Activated CD8-positive, alpha-beta T cell treated with anti-CD3 and anti-CD28 coated beads, Interleukin-2, amount 10 ng/mL, durations not matched to agents 7 days and 5 days (primary cell): ENCODE data around the gene ANKRD12. TPM values are rescaled to one million over a fixed set of nuclear protein-coding genes. Genes with fewer than 3 reads are reported as not detected.
"Not testable (repeated sequence)": the region's sequence is repeated elsewhere in the genome, so short reads cannot be mapped to it uniquely, and the experiment has no call there.

Experiments used
- ATAC-seq: fragments of 150-1000 bp; cut with Tn5 transposase; one replicate; pipeline ENCODE4 v1.10.0; 2021; ENCODE audit warnings: moderate library complexity
- CTCF ChIA-PET: fragments of 350-600 bp; sonication (Branson Sonifier 250); formaldehyde crosslinking; loops from one replicate; lab custom pipeline; 2021; ENCODE audit warnings: antibody characterized with exemption; lab: Charles Lee
- POLR2A ChIA-PET: fragments of 350-600 bp; sonication (Branson Sonifier 250); formaldehyde crosslinking; loops from one replicate; lab custom pipeline; 2021; ENCODE audit warnings: antibody characterized with exemption; lab: Charles Lee
- DNase-seq: peaks from one replicate; pipeline ENCODE4 v3.0.0-alpha.2; 2020
- H3K27ac Mint-ChIP-seq: one replicate; pipeline ENCODE4 v1.8.0; 2021; ENCODE audit warnings: mild to moderate bottlenecking, mixed read lengths
- H3K27me3 Mint-ChIP-seq: one replicate; pipeline ENCODE4 v1.8.0; 2021; ENCODE audit warnings: low read depth, mixed read lengths
- H3K36me3 Mint-ChIP-seq: one replicate; pipeline ENCODE4 v1.8.0; 2021; ENCODE audit warnings: low read depth, mixed read lengths
- H3K4me1 Mint-ChIP-seq: one replicate; pipeline ENCODE4 v1.8.0; 2021; ENCODE audit warnings: low read depth, mixed read lengths
- H3K4me3 Mint-ChIP-seq: one replicate; pipeline ENCODE4 v1.8.0; 2021; ENCODE audit warnings: mild to moderate bottlenecking, mixed read lengths
- H3K9me3 Mint-ChIP-seq: one replicate; pipeline ENCODE4 v1.8.0; 2022; ENCODE audit warnings: mixed read lengths; ENCODE audit not compliant: insufficient read depth
- total RNA-seq, 2 experiments: library from RNA; stranded (reverse); gene quantifications; one replicate each; pipeline ENCODE4 v1.2.3, GENCODE V29; 2021

The ANKRD12 gene
- total RNA-seq, 2 experiments from 2014 or later = 60.8 to 68.9 TPM

GRCh38 chr18:9140381-9140780 is 3.8 kb downstream of the ANKRD12 start:
- no peaks in the 10 kb centered on the region for H3K9me3 Mint-ChIP-seq
- peaks cover 44% of the 10 kb centered on the region for H3K36me3 Mint-ChIP-seq
- H3K4me3 Mint-ChIP-seq = peak overlapping the region; percentile 73
- peaks cover 70% of the 10 kb centered on the region for H3K4me1 Mint-ChIP-seq
- no peak for ATAC-seq
- DNase-seq = no peak
- H3K27me3 Mint-ChIP-seq = no peaks in the 10 kb centered on the region
- POLR2A ChIA-PET = interaction anchor here (0.7 to 10.9 kb wide), 4 partner anchors 23 to 529 kb away, joined by 3 to 230 read pairs (median 32); partner anchors contain the start of gene NDUFV2
- CTCF ChIA-PET = interaction anchor here (0.9 to 7.0 kb wide), 6 partner anchors 31 to 67 kb away, joined by 3 to 49 read pairs (median 14); partner anchors contain the start of gene NDUFV2
- H3K27ac Mint-ChIP-seq = peak overlapping the region; percentile 83

GRCh38 chr18:9140984-9141383 is 4.4 kb downstream of the ANKRD12 start:
- CTCF ChIA-PET = interaction anchor here (0.7 to 7.0 kb wide), 7 partner anchors 32 to 153 kb away, joined by 3 to 49 read pairs (median 13); partner anchors contain the start of gene NDUFV2
- Mint-ChIP-seq H3K36me3 (peaks cover 39% of the 10 kb centered on the region), H3K27ac (peak overlapping the region; percentile 82), H3K4me1 (peaks cover 70% of the 10 kb centered on the region), H3K4me3 (peak overlapping the region; percentile 73), H3K27me3 (no peaks in the 10 kb centered on the region), H3K9me3 (no peaks in the 10 kb centered on the region)
- DNase-seq (no peak), ATAC-seq (no peak)
- POLR2A ChIA-PET = interaction anchor here (10.9 kb wide), 1 partner anchor 40 kb away, joined by 230 read pairs; the partner anchor contains the start of gene NDUFV2

- peak overlapping the region; percentile 32 for H3K27ac Mint-ChIP-seq
- CTCF ChIA-PET = interaction anchor here (1.0 to 2.5 kb wide), 4 partner anchors 8 to 72 kb away, joined by 3 to 35 read pairs (median 8); no protein-coding TSS in a partner anchor
- peaks cover 18% of the 10 kb centered on the region for H3K36me3 Mint-ChIP-seq
- H3K27me3 Mint-ChIP-seq = no peaks in the 10 kb centered on the region
- no peak for DNase-seq
- ATAC-seq = no peak
- no peak overlapping the region for H3K4me3 Mint-ChIP-seq
- H3K9me3 Mint-ChIP-seq = no peaks in the 10 kb centered on the region
- H3K4me1 Mint-ChIP-seq = peaks cover 76% of the 10 kb centered on the region
- POLR2A ChIA-PET = interaction anchor here (0.6 kb wide), 1 partner anchor 371 kb away, joined by 5 read pairs; no protein-coding TSS in a partner anchor
Observed at GRCh38 chr18:9146224-9146623, 9.6 kb downstream of the ANKRD12 start.

- Mint-ChIP-seq H3K9me3 (no peaks in the 10 kb centered on the region), H3K4me3 (peak overlapping the region; percentile 1), H3K27me3 (no peaks in the 10 kb centered on the region), H3K4me1 (peaks cover 75% of the 10 kb centered on the region), H3K36me3 (peaks cover 12% of the 10 kb centered on the region), H3K27ac (peak overlapping the region; percentile 69)
- ATAC-seq (peak; percentile 74), DNase-seq (peak; percentile 61)
- ChIA-PET POLR2A (interaction anchor here (1.0 to 1.3 kb wide), 4 partner anchors 9 to 51 kb away, joined by 3 read pairs; no protein-coding TSS in a partner anchor), CTCF (interaction anchor here (0.9 to 2.5 kb wide), 13 partner anchors 9 to 451 kb away, joined by 3 to 35 read pairs (median 5); no protein-coding TSS in a partner anchor)
Observed at GRCh38 chr18:9147440-9148202, 11.0 kb downstream of the ANKRD12 start.

- no peak overlapping the region for H3K4me3 Mint-ChIP-seq
- ATAC-seq = no peak
- ChIA-PET POLR2A (interaction anchor here (1.0 to 1.3 kb wide), 3 partner anchors 9 to 39 kb away, joined by 3 read pairs; no protein-coding TSS in a partner anchor), CTCF (interaction anchor here (0.9 to 2.5 kb wide), 13 partner anchors 8 to 452 kb away, joined by 3 to 35 read pairs (median 5); no protein-coding TSS in a partner anchor)
- H3K27ac Mint-ChIP-seq = peak overlapping the region; percentile 69
- no peaks in the 10 kb centered on the region for H3K27me3 Mint-ChIP-seq
- no peak for DNase-seq
- peaks cover 11% of the 10 kb centered on the region for H3K36me3 Mint-ChIP-seq
- peaks cover 75% of the 10 kb centered on the region for H3K4me1 Mint-ChIP-seq
- H3K9me3 Mint-ChIP-seq = no peaks in the 10 kb centered on the region
Observed at GRCh38 chr18:9148203-9148552, 11.6 kb downstream of the ANKRD12 start.

- CTCF ChIA-PET = interaction anchor here (1.0 to 2.6 kb wide), 2 partner anchors 67 to 77 kb away, joined by 4 to 15 read pairs; no protein-coding TSS in a partner anchor
Observed at GRCh38 chr18:9150121-9150520, 13.5 kb downstream of the ANKRD12 start.

GRCh38 chr18:9153256-9153655 is 16.7 kb downstream of the ANKRD12 start:
- CTCF ChIA-PET = interaction anchor here (0.7 to 1.2 kb wide), 2 partner anchors 11 to 364 kb away, joined by 3 to 4 read pairs; no protein-coding TSS in a partner anchor
- POLR2A ChIA-PET = interaction anchor here (0.6 kb wide), 1 partner anchor 144 kb away, joined by 3 read pairs; no protein-coding TSS in a partner anchor

More at GRCh38 chr18:9150121-9150520, 13.5 kb downstream of the ANKRD12 start:
- ATAC-seq = no peak
- H3K27ac Mint-ChIP-seq = no peak overlapping the region
- H3K4me3 Mint-ChIP-seq = no peak overlapping the region
- POLR2A ChIA-PET = interaction anchor here (0.7 kb wide), 1 partner anchor 85 kb away, joined by 3 read pairs; no protein-coding TSS in a partner anchor
- no peaks in the 10 kb centered on the region for H3K9me3 Mint-ChIP-seq
- no peaks in the 10 kb centered on the region for H3K27me3 Mint-ChIP-seq
- no peak for DNase-seq
- H3K4me1 Mint-ChIP-seq = peaks cover 74% of the 10 kb centered on the region
- peaks cover 13% of the 10 kb centered on the region for H3K36me3 Mint-ChIP-seq

GRCh38 chr18:9156604-9157249 is 20.1 kb downstream of the ANKRD12 start:
- H3K4me3 Mint-ChIP-seq = no peak overlapping the region
- ChIA-PET POLR2A (no interaction called here), CTCF (interaction anchor here (1.2 to 1.8 kb wide), 2 partner anchors 9 to 83 kb away, joined by 3 to 5 read pairs; no protein-coding TSS in a partner anchor)
- H3K27me3 Mint-ChIP-seq = no peaks in the 10 kb centered on the region
- no peak for ATAC-seq
- no peaks in the 10 kb centered on the region for H3K9me3 Mint-ChIP-seq
- peaks cover 55% of the 10 kb centered on the region for H3K4me1 Mint-ChIP-seq
- DNase-seq = no peak
- no peak overlapping the region for H3K27ac Mint-ChIP-seq
- H3K36me3 Mint-ChIP-seq = peaks cover 32% of the 10 kb centered on the region

More at GRCh38 chr18:9153256-9153655, 16.7 kb downstream of the ANKRD12 start:
- Mint-ChIP-seq H3K27ac (no peak overlapping the region), H3K36me3 (peaks cover 22% of the 10 kb centered on the region), H3K27me3 (no peaks in the 10 kb centered on the region), H3K4me1 (peaks cover 67% of the 10 kb centered on the region), H3K4me3 (no peak overlapping the region), H3K9me3 (no peaks in the 10 kb centered on the region)
- DNase-seq (no peak), ATAC-seq (no peak)

- ATAC-seq (no peak), DNase-seq (no peak)
- ChIA-PET POLR2A (no interaction called here), CTCF (no interaction called here)
- Mint-ChIP-seq H3K36me3 (peaks cover 42% of the 10 kb centered on the region), H3K27ac (no peak overlapping the region), H3K27me3 (no peaks in the 10 kb centered on the region), H3K9me3 (no peaks in the 10 kb centered on the region), H3K4me1 (peaks cover 45% of the 10 kb centered on the region), H3K4me3 (no peak overlapping the region)
Observed at GRCh38 chr18:9157806-9158205, 21.2 kb downstream of the ANKRD12 start.

GRCh38 chr18:9160014-9160413 is 23.4 kb downstream of the ANKRD12 start:
- Mint-ChIP-seq H3K4me3 (no peak overlapping the region), H3K4me1 (peaks cover 31% of the 10 kb centered on the region), H3K27ac (no peak overlapping the region), H3K9me3 (peaks cover 13% of the 10 kb centered on the region), H3K36me3 (peaks cover 50% of the 10 kb centered on the region), H3K27me3 (no peaks in the 10 kb centered on the region)
- POLR2A ChIA-PET = no interaction called here
- CTCF ChIA-PET = no interaction called here
- ATAC-seq (no peak), DNase-seq (no peak)

GRCh38 chr18:9162663-9163062 is 26.1 kb downstream of the ANKRD12 start:
- CTCF ChIA-PET = interaction anchor here (2.2 kb wide), 1 partner anchor 9 kb away, joined by 4 read pairs; no protein-coding TSS in a partner anchor
- ATAC-seq, DNase-seq, H3K27ac Mint-ChIP-seq, POLR2A ChIA-PET, H3K4me3 Mint-ChIP-seq, H3K27me3 Mint-ChIP-seq: not testable (repeated sequence)
- Mint-ChIP-seq H3K9me3 (peaks cover 17% of the 10 kb centered on the region), H3K4me1 (peaks cover 17% of the 10 kb centered on the region), H3K36me3 (peaks cover 51% of the 10 kb centered on the region)
